ENCODE data around the gene C3orf49.

Gene C3orf49

GRCh38 chr3:63798949-63799348 is 20.1 kb upstream of the C3orf49 start:
- no peak overlapping the region for H3K4me3 ChIP-seq (ENCODE audit: low read depth, low read length)
- no peak overlapping the region for H3K27ac ChIP-seq
- no peaks in the 10 kb centered on the region for H3K27me3 ChIP-seq (replicated peaks)
- no peak for DNase-seq
- TF ChIP-seq CTCF (IDR thresholded peaks at IDR 0.05; ENCODE audit: low read depth, low read length, missing control alignments), result no peak
- in situ Hi-C loops (cut with HindIII; ENCODE audit: low pct_ligation_motif_present, low sequenced_read_pairs), result no loop called here
- no peaks in the 10 kb centered on the region for H3K36me3 ChIP-seq (replicated peaks)

- Histone ChIP-seq H3K27me3 (replicated peaks) (no peaks in the 10 kb centered on the region), H3K4me3 (ENCODE audit: low read depth, low read length) (no peak overlapping the region), H3K27ac (no peak overlapping the region), H3K36me3 (replicated peaks) (no peaks in the 10 kb centered on the region)
- DNase-seq, result no peak
- no peak for TF ChIP-seq CTCF (IDR thresholded peaks at IDR 0.05; ENCODE audit: low read depth, low read length, missing control alignments)
- in situ Hi-C loops (cut with HindIII; ENCODE audit: low pct_ligation_motif_present, low sequenced_read_pairs), result loop anchor here (25.0 kb wide), 1 partner anchor 438 kb away; no protein-coding TSS in a partner anchor
Observed at GRCh38 chr3:63800097-63800496, 19.0 kb upstream of the C3orf49 start.

- no peaks in the 10 kb centered on the region for H3K36me3 ChIP-seq (replicated peaks)
- no peak for DNase-seq
- no peak overlapping the region for H3K27ac ChIP-seq
- no peaks in the 10 kb centered on the region for H3K27me3 ChIP-seq (replicated peaks)
- no peak overlapping the region for H3K4me3 ChIP-seq (ENCODE audit: low read depth, low read length)
- in situ Hi-C loops (cut with HindIII; ENCODE audit: low pct_ligation_motif_present, low sequenced_read_pairs), result loop anchor here (25.0 kb wide), 1 partner anchor 442 kb away; no protein-coding TSS in a partner anchor
- no peak for TF ChIP-seq CTCF (IDR thresholded peaks at IDR 0.05; ENCODE audit: low read depth, low read length, missing control alignments)
Observed at GRCh38 chr3:63803911-63804310, 15.2 kb upstream of the C3orf49 start.

GRCh38 chr3:63807961-63808565 is 11.0 kb upstream of the C3orf49 start:
- Histone ChIP-seq H3K27me3 (replicated peaks) (no peaks in the 10 kb centered on the region), H3K4me3 (ENCODE audit: low read depth, low read length) (no peak overlapping the region), H3K36me3 (replicated peaks) (no peaks in the 10 kb centered on the region), H3K27ac (no peak overlapping the region)
- in situ Hi-C loops (cut with HindIII; ENCODE audit: low pct_ligation_motif_present, low sequenced_read_pairs), result loop anchor here (25.0 kb wide), 1 partner anchor 446 kb away; no protein-coding TSS in a partner anchor
- no peak for DNase-seq
- TF ChIP-seq CTCF (IDR thresholded peaks at IDR 0.05; ENCODE audit: low read depth, low read length, missing control alignments), result no peak

- DNase-seq, result no peak
- no peak overlapping the region for H3K4me3 ChIP-seq (ENCODE audit: low read depth, low read length)
- TF ChIP-seq CTCF (IDR thresholded peaks at IDR 0.05; ENCODE audit: low read depth, low read length, missing control alignments), result no peak
- in situ Hi-C loops (cut with HindIII; ENCODE audit: low pct_ligation_motif_present, low sequenced_read_pairs), result loop anchor here (25.0 kb wide), 1 partner anchor 446 kb away; no protein-coding TSS in a partner anchor
- no peak overlapping the region for H3K27ac ChIP-seq
- H3K27me3 ChIP-seq (replicated peaks), result no peaks in the 10 kb centered on the region
- H3K36me3 ChIP-seq (replicated peaks), result no peaks in the 10 kb centered on the region
Observed at GRCh38 chr3:63808633-63809032, 10.5 kb upstream of the C3orf49 start.

GRCh38 chr3:63809607-63810006 is 9.5 kb upstream of the C3orf49 start:
- TF ChIP-seq CTCF (IDR thresholded peaks at IDR 0.05; ENCODE audit: low read depth, low read length, missing control alignments), result no peak
- DNase-seq, result no peak
- no peak overlapping the region for H3K27ac ChIP-seq
- H3K36me3 ChIP-seq (replicated peaks), result no peaks in the 10 kb centered on the region
- in situ Hi-C loops (cut with HindIII; ENCODE audit: low pct_ligation_motif_present, low sequenced_read_pairs), result loop anchor here (25.0 kb wide), 1 partner anchor 447 kb away; no protein-coding TSS in a partner anchor
- H3K4me3 ChIP-seq (ENCODE audit: low read depth, low read length), result no peak overlapping the region
- no peaks in the 10 kb centered on the region for H3K27me3 ChIP-seq (replicated peaks)

Measured in brain microvascular endothelial cell (primary cell).